ENCODE results near the gene NOS1AP. TPM values are rescaled to one million over a fixed set of nuclear protein-coding genes. Genes with fewer than 3 reads are reported as not detected.

Gene NOS1AP
- total RNA-seq, 1 donor, result 0.18 TPM

- no peak overlapping the region for H3K4me3 ChIP-seq (ENCODE audit: low read depth, low read length)
- TF ChIP-seq CTCF (IDR thresholded peaks at IDR 0.05; ENCODE audit: insufficient read depth, low read length), result no peak
- no peak for DNase-seq (ENCODE audit: low read depth)
Measured at GRCh38 chr1:162369571-162369970, 300.1 kb downstream of the NOS1AP start.

GRCh38 chr1:162370161-162370560 lies 300.7 kb downstream of the NOS1AP start:
- no peak for TF ChIP-seq CTCF (IDR thresholded peaks at IDR 0.05; ENCODE audit: insufficient read depth, low read length)
- no peak overlapping the region for H3K4me3 ChIP-seq (ENCODE audit: low read depth, low read length)
- no peak for DNase-seq (ENCODE audit: low read depth)

GRCh38 chr1:162370721-162371120 lies 301.2 kb downstream of the NOS1AP start:
- no peak for TF ChIP-seq CTCF (IDR thresholded peaks at IDR 0.05; ENCODE audit: insufficient read depth, low read length)
- no peak for DNase-seq (ENCODE audit: low read depth)
- no peak overlapping the region for H3K4me3 ChIP-seq (ENCODE audit: low read depth, low read length)

- DNase-seq (ENCODE audit: low read depth), result no peak
- no peak overlapping the region for H3K4me3 ChIP-seq (ENCODE audit: low read depth, low read length)
- no peak for TF ChIP-seq CTCF (IDR thresholded peaks at IDR 0.05; ENCODE audit: insufficient read depth, low read length)
Measured at GRCh38 chr1:162371611-162372010, 302.1 kb downstream of the NOS1AP start.

GRCh38 chr1:162372159-162373071 lies 302.9 kb downstream of the NOS1AP start:
- TF ChIP-seq CTCF (IDR thresholded peaks at IDR 0.05; ENCODE audit: insufficient read depth, low read length), result no peak
- no peak for DNase-seq (ENCODE audit: low read depth)
- no peak overlapping the region for H3K4me3 ChIP-seq (ENCODE audit: low read depth, low read length)

- no peak for DNase-seq (ENCODE audit: low read depth)
- H3K4me3 ChIP-seq (ENCODE audit: low read depth, low read length), result no peak overlapping the region
- no peak for TF ChIP-seq CTCF (IDR thresholded peaks at IDR 0.05; ENCODE audit: insufficient read depth, low read length)
Measured at GRCh38 chr1:162373072-162373427, 303.6 kb downstream of the NOS1AP start.

All from fibroblast of the aortic adventitia (primary cell).